Measurements from ENCODE around the gene STAC.

STAC gene, protein sequence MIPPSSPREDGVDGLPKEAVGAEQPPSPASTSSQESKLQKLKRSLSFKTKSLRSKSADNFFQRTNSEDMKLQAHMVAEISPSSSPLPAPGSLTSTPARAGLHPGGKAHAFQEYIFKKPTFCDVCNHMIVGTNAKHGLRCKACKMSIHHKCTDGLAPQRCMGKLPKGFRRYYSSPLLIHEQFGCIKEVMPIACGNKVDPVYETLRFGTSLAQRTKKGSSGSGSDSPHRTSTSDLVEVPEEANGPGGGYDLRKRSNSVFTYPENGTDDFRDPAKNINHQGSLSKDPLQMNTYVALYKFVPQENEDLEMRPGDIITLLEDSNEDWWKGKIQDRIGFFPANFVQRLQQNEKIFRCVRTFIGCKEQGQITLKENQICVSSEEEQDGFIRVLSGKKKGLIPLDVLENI

DNA sequence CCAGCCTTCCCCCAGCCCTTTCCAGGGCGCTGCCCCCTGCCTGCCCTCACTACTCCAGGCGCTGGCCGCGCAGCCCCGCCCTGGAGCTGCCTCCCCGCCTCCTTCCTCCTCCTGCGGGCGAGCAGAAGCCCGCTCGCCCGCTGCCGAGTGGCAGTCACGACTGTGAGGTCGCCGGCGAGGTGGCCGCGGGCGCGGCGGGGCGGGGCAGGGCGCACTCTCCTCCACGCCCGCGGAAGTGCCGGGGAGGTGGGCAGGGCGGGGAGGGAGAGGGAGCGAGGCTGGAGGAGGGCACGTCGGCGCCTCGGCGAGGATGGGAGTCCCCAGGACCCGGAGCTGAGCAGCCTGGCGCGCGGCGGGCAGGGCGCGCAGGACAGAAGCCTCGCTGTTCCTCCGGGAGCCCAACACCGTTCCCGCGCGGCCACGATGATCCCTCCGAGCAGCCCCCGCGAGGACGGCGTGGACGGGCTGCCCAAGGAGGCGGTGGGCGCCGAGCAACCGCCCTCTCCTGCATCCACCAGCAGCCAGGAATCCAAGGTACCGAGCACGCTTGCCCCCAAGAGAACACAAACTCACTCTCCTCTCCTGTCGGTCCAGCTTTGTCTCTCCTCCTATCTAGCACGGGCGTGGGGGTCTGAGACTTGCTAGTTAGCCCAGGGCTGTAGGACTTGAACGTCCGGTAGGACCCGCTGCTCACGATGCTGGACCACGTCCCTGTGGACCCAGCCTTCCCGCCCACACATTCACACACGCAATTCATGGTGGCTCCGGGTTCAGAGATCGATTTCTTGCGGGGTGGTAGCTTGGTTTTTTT lies at the start of gene STAC:
Gene STAC, plus strand, starts transcription at position 284 of the 811 bp plus-strand sequence. Its CDS starts 140 bp downstream, at position 424.
- FAIRE-seq: no peak

DNA sequence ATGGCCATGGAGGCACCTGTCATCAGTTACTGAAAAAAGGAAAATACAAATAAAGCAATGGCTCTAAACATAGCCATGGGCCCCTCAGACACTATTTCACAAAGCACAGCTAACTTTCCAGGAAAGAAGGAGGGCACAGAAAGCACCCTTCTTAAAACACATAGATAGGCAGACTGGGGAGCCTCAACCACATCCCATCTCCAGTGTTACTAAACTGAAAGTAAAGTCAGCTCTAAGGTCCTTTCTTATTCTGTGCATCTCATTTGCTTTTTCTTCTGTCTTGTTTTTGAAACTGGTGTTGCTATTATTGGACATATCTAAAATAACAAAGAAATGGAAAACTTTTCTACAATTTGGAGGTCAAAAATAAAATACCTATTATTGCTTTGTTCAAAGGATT lies 48.2 kb upstream of the STAC start:
- no peak for FAIRE-seq

DNA sequence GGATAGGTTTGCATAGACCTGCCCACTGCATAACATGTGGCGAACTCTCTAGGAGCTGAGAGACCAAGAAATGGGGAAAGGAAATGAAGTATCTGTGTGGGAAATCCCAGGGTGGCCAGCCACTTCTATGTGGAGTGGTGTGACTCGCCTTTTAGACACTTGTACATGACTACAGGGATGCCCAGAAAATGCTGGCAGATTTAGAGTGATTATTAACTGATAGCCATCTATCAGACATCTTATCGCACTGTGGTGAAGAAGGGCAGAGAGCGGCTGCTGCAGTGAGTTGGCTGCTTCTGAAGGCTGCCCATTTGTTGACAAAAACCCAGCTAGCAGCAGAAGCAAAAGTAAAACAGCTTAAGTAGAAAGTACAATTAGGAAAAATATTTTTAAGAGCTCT lies 18.1 kb upstream of the STAC start:
- FAIRE-seq: no peak

DNA sequence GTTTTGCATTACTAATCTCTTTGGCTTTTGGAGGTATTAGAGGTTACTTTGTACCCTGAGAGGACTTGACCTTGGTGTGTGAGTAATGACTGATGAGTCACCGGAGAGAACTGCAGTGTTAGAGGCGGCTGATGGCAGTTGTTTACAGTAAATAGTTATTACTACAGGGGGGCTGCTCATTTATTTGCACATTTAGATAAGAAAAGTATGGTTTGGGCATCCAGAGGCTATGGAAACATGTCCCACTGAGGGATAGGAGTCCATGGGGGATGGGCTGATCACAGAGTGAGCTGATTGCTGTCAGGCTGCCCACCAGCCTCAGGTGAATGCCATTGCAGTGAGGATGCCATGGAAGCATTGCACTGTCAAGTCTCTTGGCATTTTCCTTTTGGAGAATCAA lies 17.3 kb upstream of the STAC start:
- no peak for FAIRE-seq

DNA sequence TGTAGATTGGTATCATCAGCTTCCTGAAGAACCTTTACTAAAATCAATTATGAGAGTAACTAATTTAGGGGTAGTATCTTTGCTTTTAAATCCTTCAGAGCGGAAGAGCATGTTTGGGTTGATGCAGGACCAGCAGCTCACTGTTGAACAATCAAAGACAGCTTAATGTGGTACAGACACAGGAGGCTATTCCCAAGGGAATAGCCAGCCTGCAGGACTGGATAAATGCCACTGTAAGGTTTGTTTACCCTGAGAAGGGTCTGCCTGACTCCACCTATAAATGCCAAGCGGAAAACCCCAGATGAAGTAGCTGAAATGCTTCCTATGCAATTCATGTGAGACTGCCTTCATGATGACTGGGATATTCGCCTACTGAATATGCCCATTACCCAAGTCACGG lies 16.0 kb upstream of the STAC start:
- no peak for FAIRE-seq

DNA sequence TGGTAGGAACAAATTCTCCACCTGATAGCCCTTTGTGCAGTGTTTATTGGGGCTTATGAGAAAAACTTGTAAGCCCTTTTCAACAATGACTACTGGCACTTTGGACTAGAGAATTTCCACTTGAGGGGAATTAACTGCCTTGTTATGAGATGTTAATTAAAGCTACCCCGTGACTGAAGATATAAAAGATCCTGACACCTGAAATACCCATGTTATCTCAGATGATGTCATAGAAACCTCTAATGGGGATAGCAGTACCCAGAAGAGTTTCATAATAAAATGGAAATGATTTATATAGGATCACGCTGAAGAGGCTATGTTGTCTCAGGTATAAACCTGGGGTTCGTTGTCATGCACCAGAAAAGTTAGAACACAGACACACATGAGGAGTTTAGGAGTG lies 14.5 kb upstream of the STAC start:
- FAIRE-seq: no peak

DNA sequence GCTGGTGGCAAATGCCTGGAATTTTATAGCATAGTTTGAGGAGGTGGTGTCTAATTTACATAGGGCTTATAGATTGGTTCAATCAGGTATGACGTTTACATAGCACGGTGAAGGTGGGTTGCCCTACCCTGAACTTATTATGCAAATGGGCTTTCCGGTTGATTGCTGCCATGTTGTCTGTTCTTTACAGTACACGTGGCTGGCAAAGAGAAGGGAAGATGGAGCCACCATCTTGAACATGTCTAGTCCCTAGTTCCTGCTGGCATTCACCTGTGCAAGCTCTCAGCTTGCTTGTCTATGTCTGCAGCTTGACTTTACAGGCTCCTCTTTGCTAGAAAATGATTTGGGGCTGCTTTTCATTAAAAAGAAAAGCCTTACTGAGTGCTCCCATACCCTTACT lies 14.0 kb upstream of the STAC start:
- FAIRE-seq: no peak

DNA sequence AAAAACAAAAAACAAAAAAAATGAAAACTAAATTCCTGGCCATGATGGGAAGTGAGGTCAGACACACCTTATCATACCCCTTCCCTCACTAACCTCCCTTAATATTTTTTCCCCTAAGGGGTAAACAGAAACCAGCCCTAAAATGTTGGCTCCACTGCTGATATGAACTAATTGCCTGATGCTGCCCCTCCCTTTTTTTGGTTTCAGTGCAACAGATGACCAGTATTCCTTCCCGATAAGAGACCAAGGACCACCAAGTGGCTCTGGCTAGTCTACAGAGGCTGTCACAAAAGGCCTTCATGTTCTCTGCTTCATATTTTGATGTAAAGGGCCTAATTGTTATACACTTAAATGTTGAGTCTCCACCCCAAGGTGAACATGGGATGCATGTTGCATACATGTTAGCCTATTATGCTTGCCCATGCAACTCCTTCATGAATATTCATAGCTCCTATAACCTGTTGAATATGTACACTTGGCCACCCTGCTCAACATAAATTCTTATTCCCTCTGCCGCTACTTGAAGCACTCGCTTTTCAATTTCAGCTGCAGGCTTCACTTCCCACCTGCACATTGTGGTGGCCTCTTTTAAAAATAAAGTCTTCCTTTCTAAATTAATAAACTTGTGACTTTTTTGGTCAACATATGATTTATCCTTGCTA lies 12.3 kb upstream of the STAC start:
- no peak for FAIRE-seq

DNA sequence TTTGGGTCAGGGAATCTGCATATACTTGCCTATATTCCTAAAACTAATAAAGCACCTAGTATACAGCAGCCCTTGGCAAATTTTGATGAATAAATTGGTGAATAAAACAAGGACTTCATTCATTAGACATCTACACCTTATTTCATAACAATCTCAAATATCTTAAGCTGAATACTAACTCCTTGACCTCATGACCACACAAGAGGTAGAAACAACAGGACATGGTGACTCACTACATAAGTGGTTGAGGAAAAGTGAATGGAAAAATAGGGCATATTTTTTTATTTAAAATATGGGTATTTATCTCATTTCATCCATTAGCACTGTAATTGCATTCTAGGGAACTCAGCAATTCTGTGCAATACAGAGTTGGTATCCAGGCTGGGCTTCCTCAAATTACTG lies 7.8 kb upstream of the STAC start:
- no peak for FAIRE-seq

DNA sequence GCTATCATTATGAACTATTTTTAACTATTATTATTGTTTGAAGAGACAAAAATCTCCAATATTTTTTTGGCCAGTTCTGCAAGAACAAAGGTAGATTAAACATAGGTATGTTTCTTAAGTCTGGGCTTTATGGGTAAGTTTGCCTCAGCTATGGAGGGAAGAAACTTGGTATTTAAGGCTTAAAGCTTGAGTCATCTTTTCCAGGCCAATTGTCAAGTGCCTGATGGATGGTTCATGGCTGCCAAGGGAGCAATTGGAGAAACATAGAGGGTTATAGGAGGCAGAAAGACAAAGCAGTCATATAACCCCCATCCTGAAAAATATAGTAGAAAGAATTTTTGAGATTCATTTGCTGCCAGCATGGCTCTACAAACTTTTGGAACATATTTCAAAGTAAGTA lies 7.2 kb upstream of the STAC start:
- FAIRE-seq: no peak

DNA sequence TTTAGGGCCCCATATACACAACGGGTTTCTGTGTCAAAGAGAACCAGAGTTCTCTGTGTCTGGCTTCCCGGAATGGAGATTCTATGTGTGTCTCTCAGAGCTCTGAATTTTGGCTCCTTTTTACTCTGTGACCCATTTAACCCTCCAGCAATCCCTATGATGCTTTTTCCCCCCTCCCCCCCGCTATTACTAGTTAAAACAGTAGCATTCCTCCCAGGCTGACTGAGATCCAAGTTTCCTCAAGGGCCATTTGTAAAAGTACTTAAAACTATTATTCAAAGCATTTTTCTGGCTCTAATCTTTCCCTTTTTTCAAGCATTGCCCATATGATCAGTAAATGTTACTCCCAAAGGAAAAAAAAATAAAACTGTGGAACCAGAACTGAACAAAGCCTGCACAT lies 6.6 kb upstream of the STAC start:
- no peak for FAIRE-seq

DNA sequence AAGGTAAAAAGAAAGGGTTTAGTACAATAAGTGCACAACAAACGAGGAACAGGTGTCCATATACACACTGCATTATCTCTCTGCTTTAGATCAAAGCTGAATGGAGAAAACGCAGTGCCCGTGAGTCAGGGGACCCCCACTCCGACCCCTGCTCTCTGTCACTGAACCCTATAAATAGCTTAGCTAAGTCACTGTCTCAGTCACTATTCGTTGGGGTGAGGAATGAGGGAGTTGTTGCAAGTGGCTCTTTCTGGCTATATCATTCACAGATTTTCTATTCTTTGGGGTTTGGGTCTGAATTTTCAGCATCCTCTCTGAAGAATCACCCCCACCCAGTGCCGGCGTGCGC lies 458 bp upstream of the STAC start:
- FAIRE-seq: no peak

DNA sequence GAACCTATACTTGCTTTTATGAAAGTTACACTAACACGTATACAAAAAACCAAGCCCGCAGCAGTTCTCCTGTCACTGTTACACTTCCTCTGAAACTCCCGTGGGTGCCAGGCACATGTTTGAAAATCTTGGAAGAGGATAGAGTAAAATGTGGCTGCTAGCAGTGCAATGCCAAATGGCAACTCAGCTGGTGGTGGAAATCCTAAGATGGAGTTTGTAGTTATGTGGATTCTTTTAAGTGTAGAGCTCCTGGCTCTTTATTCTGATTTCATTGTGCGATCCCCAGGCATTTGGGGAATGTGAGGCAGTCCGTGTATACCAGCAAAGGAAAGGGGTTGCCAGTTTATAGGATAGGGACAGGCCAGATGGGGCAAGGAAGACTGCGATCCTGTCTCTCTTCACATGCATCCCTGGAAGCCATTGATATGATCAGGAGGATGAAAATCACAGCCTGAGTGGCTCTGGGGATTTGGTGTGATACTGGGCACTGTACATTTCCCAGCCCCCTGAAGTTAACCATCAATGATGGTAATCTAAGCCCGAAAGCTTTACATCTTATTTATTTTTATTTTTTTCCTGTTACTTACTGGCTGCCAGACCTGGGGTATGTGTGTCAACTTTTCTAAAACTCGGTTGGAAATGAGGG lies 1.1 kb downstream of the STAC start:
- no peak for FAIRE-seq

DNA sequence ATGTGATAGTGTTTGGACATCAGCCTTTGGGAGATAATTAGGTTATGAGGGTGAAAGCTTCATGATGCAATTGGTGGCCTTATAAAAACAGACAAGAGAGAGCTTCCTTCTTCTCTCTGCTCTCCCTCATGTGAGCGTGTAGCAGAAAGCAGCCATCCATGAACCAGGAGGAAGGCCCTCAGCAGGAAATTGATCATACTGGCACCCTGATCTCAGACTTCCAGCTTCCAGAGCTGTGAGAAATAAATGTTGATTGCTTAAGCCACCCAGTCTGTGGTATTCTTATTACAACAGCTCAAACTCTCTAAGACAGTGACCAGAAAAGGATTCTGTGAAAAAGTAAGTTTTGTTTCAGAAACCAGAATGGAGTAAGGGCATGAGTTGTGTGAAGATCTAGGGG lies 13.3 kb downstream of the STAC start:
- FAIRE-seq: no peak

DNA sequence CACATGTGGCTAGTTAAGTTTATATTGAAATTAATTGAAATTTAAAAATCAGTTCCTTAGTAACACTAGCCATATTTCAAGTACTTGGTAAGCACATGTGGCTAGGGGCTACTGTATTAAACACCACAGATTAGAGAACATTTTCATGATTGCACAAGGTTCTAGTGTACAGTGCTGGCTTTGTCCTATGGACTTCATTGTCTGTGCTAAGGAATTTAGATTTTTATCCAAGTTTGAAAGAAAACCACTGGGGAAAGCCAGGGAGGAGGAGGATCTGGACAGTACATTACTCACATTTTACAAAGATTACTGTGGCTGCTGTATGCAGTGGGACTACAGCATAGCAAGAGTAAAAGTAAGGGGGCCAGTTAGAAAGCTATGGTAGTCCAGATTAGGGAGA lies 13.9 kb downstream of the STAC start:
- no peak for FAIRE-seq

DNA sequence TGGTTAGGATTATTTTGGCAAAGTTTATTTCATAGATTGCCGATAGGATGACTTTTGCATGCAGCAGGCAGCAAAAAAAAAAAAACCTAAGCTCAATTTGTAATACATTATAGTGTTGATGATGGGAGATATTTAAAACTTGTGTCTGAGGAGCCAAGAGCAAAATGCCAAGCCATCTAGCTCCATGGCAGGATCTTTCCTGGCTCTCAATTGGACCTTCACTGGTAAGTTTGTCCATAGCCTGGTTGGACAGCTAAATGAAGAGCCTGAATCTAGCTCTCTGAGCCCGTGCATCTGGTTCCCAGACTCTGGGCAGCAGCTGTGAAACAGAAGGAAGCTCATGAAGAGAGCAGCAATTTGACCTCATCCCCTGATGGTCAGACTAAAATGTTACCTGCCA lies 17.5 kb downstream of the STAC start:
- FAIRE-seq: no peak

DNA sequence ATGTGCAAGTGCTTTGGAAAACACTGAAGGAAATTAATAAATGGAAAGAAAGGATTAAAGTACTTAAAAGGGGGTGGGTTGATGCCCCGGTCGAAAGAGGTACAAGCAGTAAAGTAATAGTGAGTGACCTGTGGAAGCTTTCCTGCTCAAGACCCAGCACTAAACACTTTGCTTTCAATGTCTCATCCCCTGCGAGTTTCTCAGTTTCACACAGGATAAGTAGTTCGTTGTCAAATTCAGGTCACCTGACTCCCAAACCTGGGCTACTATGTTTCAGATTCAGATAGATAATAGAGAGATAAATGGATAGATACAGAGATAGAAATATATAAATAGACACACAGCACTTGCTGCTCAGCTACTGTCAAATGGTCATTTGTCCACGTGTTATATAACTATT lies 19.6 kb downstream of the STAC start:
- no peak for FAIRE-seq

DNA sequence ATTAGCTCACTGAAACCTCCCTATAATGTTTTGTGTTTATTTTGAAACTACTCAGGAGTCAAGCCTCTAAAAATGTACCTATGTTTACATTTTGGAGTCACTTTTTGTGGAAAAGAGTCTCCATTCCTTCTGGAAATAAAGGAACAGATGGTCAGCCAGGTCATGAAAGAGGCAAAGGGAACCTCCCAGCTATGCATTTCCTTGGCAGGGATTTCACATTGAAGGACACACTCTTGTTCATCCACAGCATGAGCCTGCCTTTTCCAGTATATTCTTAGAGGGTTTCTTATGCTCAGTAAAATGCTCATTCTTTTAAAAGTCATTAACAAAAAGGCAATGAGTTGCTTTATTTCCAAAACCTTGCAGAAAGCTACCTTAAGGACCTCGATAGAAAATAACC lies 20.8 kb downstream of the STAC start:
- FAIRE-seq: no peak

DNA sequence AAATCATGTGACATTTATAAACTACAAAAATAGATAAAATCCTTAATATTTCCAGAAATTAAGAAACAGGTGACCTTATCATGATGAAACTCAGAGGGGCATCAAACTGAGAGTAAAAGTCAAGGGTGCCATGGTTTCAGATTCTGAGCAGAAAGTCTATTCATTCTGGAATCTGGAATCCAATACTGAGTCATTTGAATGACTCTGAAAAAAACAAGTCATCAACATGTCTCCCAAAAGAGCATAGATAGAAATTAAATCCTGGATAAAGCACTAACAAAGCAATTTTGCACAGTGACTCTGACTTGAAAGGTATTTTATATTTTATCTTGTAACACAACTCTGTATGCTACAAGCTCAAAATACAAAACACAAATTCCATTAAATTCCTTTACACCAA lies 23.4 kb downstream of the STAC start:
- FAIRE-seq: no peak

DNA sequence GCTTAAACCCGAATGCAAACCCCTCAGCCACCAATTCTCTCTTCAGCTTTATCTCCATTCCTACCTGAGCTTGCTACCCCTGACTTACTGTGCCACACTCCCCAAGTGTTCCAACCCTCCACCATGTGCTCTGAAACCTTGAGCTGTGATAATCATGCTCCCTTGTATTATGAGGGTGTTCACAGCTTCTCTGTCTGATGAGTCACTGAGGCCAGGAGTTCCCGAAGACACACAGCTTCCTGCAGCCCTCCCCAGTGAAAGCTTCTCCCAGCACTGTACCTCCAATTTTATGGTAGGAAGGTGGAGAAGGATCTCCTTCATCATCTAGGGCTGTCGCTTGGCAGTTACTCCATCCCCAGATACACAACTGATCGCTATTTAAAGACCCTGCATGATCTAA lies 24.9 kb downstream of the STAC start:
- no peak for FAIRE-seq

DNA sequence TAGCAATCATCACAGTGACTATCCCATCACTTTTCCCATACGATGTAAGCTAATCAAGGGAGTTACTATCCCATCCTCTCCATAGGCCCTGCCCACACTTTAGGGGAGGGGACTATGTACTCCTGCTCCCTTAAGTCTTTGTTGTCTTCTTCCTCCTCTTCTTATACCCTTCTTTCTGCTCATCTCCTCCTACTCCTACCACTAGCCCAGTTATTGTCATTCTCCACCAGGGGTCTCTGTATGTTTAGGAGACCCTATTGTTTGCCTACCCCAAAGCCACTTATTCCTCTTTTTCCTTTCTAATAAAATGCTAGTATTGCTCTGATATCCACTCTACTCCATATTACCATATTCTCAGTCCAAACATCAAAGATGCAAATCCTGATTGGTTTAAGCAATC lies 27.8 kb downstream of the STAC start:
- no peak for FAIRE-seq

DNA sequence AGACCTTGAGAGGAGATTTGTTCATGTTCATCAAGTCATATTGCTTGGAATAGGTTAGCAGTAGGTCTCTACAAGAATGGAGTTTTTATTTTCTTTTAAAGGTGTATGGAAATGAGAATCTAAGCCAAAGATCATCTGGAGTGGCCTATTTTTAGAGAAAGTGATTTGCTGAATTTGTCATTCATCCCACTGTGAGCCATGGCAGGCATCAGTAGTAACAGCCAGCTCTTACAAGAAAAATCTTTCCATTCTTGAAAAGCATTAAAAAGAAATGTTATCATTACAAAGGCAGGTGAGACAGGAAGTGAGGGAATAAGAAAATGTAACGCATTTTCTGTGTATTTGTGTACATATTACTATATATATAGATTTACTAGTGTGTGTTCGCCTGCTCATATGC lies 29.6 kb downstream of the STAC start:
- FAIRE-seq: no peak

DNA sequence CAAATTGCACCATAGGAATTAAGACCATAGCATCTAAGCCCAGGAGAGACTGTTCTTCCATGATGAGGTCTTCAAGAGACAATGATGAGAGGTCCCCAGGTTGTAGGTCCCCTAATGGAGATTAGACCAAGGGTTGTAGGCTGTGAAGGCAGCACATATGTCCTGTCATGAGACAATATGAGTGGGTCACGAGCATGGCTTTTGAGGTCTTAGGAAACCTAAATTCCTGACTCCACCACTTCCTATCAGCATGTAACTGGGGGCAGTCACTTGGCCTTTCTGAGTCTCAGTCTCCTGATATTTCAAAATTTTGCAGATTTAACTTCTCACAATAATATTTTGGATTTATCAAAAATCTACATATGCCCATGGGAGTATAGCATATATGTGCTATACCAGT lies 31.3 kb downstream of the STAC start:
- no peak for FAIRE-seq

DNA sequence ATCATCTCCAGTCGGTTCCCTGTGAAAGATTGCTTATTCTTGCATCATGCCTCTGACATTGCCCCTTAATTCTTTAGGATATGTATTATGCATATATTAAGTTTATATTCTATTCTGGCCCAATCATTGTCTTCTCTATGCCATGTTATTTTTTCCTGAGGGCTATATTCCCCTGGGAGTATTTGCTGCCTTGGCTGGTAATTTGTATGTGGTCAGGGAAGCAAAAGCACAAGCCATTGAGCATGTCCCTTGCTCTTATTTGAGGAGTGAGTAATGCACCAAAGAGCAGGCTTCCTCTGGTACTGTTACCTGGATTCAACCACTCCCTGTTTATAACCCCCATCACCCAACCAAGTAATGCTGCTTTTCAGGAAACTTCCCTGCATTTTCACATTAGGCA lies 36.3 kb downstream of the STAC start:
- no peak for FAIRE-seq
